Measurements from ENCODE around the gene DKC1. TPM values are rescaled to one million over a fixed set of nuclear protein-coding genes. Genes with fewer than 3 reads are reported as not detected.
A peak's percentile ranks its signal among the peaks of the same experiment; 100 is the strongest.

The DKC1 gene
- total and polyA plus RNA-seq, 4 donors, result 15.1 to 31.9 (median 27.5) TPM

- WGBS, 2 donors, result 74 to 86% methylated on average over 7 of the region's 7 CpGs
- no peaks in the 10 kb centered on the region for H3K27me3 ChIP-seq (ENCODE audit: control insufficient read depth in 1 of 2, insufficient read depth in 2 of 2, low read length in 1 of 2)
- H3K27ac ChIP-seq (ENCODE audit: low read depth in 1 of 2, low read length in 2 of 2), result no peak overlapping the region
- intact Hi-C loops (cut with DNase I), result no loop called here
- no peaks in the 10 kb centered on the region for H3K36me3 ChIP-seq (ENCODE audit: control insufficient read depth in 1 of 2, insufficient read depth in 2 of 2, low read length in 1 of 2)
- DNase-seq (no peak), ATAC-seq (ENCODE audit: low FRiP score) (no peak)
- H3K9me3 ChIP-seq (ENCODE audit: control insufficient read depth, low read length), result no peaks in the 10 kb centered on the region
- H3K4me3 ChIP-seq (ENCODE audit: low read length in 2 of 2), result no peak overlapping the region
- H3K4me1 ChIP-seq (ENCODE audit: control insufficient read depth in 1 of 2, insufficient read depth in 2 of 2, low read length in 2 of 2), result peaks cover 0 to 1% of the 10 kb centered on the region in 2 donors
These were observed 30.6 kb downstream of the DKC1 start for GRCh38 chrX:154793084-154793795.

- intact Hi-C loops (cut with DNase I), result no loop called here
- no peaks in the 10 kb centered on the region for H3K36me3 ChIP-seq (ENCODE audit: control insufficient read depth in 1 of 2, insufficient read depth in 2 of 2, low read length in 1 of 2)
- peaks cover 0 to 1% of the 10 kb centered on the region in 2 donors for H3K4me1 ChIP-seq (ENCODE audit: control insufficient read depth in 1 of 2, insufficient read depth in 2 of 2, low read length in 2 of 2)
- no peak overlapping the region for H3K4me3 ChIP-seq (ENCODE audit: low read length in 2 of 2)
- H3K27ac ChIP-seq (ENCODE audit: low read depth in 1 of 2, low read length in 2 of 2), result no peak overlapping the region
- H3K9me3 ChIP-seq (ENCODE audit: control insufficient read depth, low read length), result no peaks in the 10 kb centered on the region
- WGBS, 2 donors, result 79 to 90% methylated on average over 2 of the region's 2 CpGs
- ATAC-seq (ENCODE audit: low FRiP score) (no peak), DNase-seq (no peak)
- no peaks in the 10 kb centered on the region for H3K27me3 ChIP-seq (ENCODE audit: control insufficient read depth in 1 of 2, insufficient read depth in 2 of 2, low read length in 1 of 2)
These were observed 32.4 kb downstream of the DKC1 start for GRCh38 chrX:154795016-154795415.

- no peaks in the 10 kb centered on the region for H3K9me3 ChIP-seq (ENCODE audit: control insufficient read depth, low read length)
- no peak overlapping the region for H3K27ac ChIP-seq (ENCODE audit: low read depth in 1 of 2, low read length in 2 of 2)
- H3K27me3 ChIP-seq (ENCODE audit: control insufficient read depth in 1 of 2, insufficient read depth in 2 of 2, low read length in 1 of 2), result no peaks in the 10 kb centered on the region
- H3K36me3 ChIP-seq (ENCODE audit: control insufficient read depth in 1 of 2, insufficient read depth in 2 of 2, low read length in 1 of 2), result no peaks in the 10 kb centered on the region
- 63 to 69% methylated on average over 6 of the region's 6 CpGs for WGBS, 2 donors
- no peak overlapping the region for H3K4me3 ChIP-seq (ENCODE audit: low read length in 2 of 2)
- DNase-seq, result no peak
- no peaks in the 10 kb centered on the region for H3K4me1 ChIP-seq (ENCODE audit: control insufficient read depth in 1 of 2, insufficient read depth in 2 of 2, low read length in 2 of 2)
- intact Hi-C loops (cut with DNase I), result no loop called here
- ATAC-seq (ENCODE audit: low FRiP score), result no peak
These were observed 34.3 kb downstream of the DKC1 start for GRCh38 chrX:154797006-154797405.

- ATAC-seq (ENCODE audit: low FRiP score) (peak; percentile 36), DNase-seq (no peak)
- Histone ChIP-seq H3K4me3 (ENCODE audit: low read length in 2 of 2) (no peak overlapping the region), H3K9me3 (ENCODE audit: control insufficient read depth, low read length) (no peaks in the 10 kb centered on the region), H3K4me1 (ENCODE audit: control insufficient read depth in 1 of 2, insufficient read depth in 2 of 2, low read length in 2 of 2) (no peaks in the 10 kb centered on the region), H3K27ac (ENCODE audit: low read depth in 1 of 2, low read length in 2 of 2) (no peak overlapping the region), H3K27me3 (ENCODE audit: control insufficient read depth in 1 of 2, insufficient read depth in 2 of 2, low read length in 1 of 2) (no peaks in the 10 kb centered on the region), H3K36me3 (ENCODE audit: control insufficient read depth in 1 of 2, insufficient read depth in 2 of 2, low read length in 1 of 2) (no peaks in the 10 kb centered on the region)
- WGBS, 2 donors, result 67 to 78% methylated on average over 9 of the region's 9 CpGs
- intact Hi-C loops (cut with DNase I), result no loop called here
These were observed 37.1 kb downstream of the DKC1 start for GRCh38 chrX:154799556-154800348.

GRCh38 chrX:154800478-154801210 is 38.0 kb downstream of the DKC1 start:
- WGBS, 2 donors, result 81 to 86% methylated on average over 8 of the region's 8 CpGs
- intact Hi-C loops (cut with DNase I), result no loop called here
- H3K4me1 ChIP-seq (ENCODE audit: control insufficient read depth in 1 of 2, insufficient read depth in 2 of 2, low read length in 2 of 2), result no peaks in the 10 kb centered on the region
- no peak overlapping the region for H3K4me3 ChIP-seq (ENCODE audit: low read length in 2 of 2)
- no peaks in the 10 kb centered on the region for H3K9me3 ChIP-seq (ENCODE audit: control insufficient read depth, low read length)
- DNase-seq (no peak), ATAC-seq (ENCODE audit: low FRiP score) (no peak)
- no peak overlapping the region for H3K27ac ChIP-seq (ENCODE audit: low read depth in 1 of 2, low read length in 2 of 2)
- no peaks in the 10 kb centered on the region for H3K27me3 ChIP-seq (ENCODE audit: control insufficient read depth in 1 of 2, insufficient read depth in 2 of 2, low read length in 1 of 2)
- H3K36me3 ChIP-seq (ENCODE audit: control insufficient read depth in 1 of 2, insufficient read depth in 2 of 2, low read length in 1 of 2), result no peaks in the 10 kb centered on the region

- Histone ChIP-seq H3K36me3 (ENCODE audit: control insufficient read depth in 1 of 2, insufficient read depth in 2 of 2, low read length in 1 of 2) (no peaks in the 10 kb centered on the region), H3K27ac (ENCODE audit: low read depth in 1 of 2, low read length in 2 of 2) (no peak overlapping the region), H3K4me1 (ENCODE audit: control insufficient read depth in 1 of 2, insufficient read depth in 2 of 2, low read length in 2 of 2) (peaks cover 0 to 1% of the 10 kb centered on the region in 2 donors), H3K4me3 (ENCODE audit: low read length in 2 of 2) (no peak overlapping the region), H3K27me3 (ENCODE audit: control insufficient read depth in 1 of 2, insufficient read depth in 2 of 2, low read length in 1 of 2) (no peaks in the 10 kb centered on the region), H3K9me3 (ENCODE audit: control insufficient read depth, low read length) (no peaks in the 10 kb centered on the region)
- WGBS, 2 donors, result 81 to 93% methylated on average over 2 of the region's 2 CpGs
- intact Hi-C loops (cut with DNase I), result no loop called here
- DNase-seq (no peak), ATAC-seq (ENCODE audit: low FRiP score) (no peak)
These were observed 40.3 kb downstream of the DKC1 start for GRCh38 chrX:154802947-154803346.

- Histone ChIP-seq H3K4me3 (ENCODE audit: low read length in 2 of 2) (peak overlapping the region; percentile 5 to 7), H3K4me1 (ENCODE audit: control insufficient read depth in 1 of 2, insufficient read depth in 2 of 2, low read length in 2 of 2) (peaks cover 0 to 1% of the 10 kb centered on the region in 2 donors), H3K27me3 (ENCODE audit: control insufficient read depth in 1 of 2, insufficient read depth in 2 of 2, low read length in 1 of 2) (no peaks in the 10 kb centered on the region), H3K9me3 (ENCODE audit: control insufficient read depth, low read length) (no peaks in the 10 kb centered on the region), H3K36me3 (ENCODE audit: control insufficient read depth in 1 of 2, insufficient read depth in 2 of 2, low read length in 1 of 2) (no peaks in the 10 kb centered on the region), H3K27ac (ENCODE audit: low read depth in 1 of 2, low read length in 2 of 2) (no peak overlapping the region)
- intact Hi-C loops (cut with DNase I), result no loop called here
- no peak for DNase-seq
- WGBS, 2 donors, result 45 to 50% methylated on average over 7 of the region's 7 CpGs
- no peak for ATAC-seq (ENCODE audit: low FRiP score)
These were observed 41.7 kb downstream of the DKC1 start for GRCh38 chrX:154804261-154804956.

- intact Hi-C loops (cut with DNase I), result no loop called here
- Histone ChIP-seq H3K4me1 (ENCODE audit: control insufficient read depth in 1 of 2, insufficient read depth in 2 of 2, low read length in 2 of 2) (peaks cover 0 to 1% of the 10 kb centered on the region in 2 donors), H3K27me3 (ENCODE audit: control insufficient read depth in 1 of 2, insufficient read depth in 2 of 2, low read length in 1 of 2) (no peaks in the 10 kb centered on the region), H3K27ac (ENCODE audit: low read depth in 1 of 2, low read length in 2 of 2) (peak within 1 kb of the TSS in 1 of 2 donors; percentile 68), H3K4me3 (ENCODE audit: low read length in 2 of 2) (peak within 1 kb of the TSS; percentile 7 to 18), H3K9me3 (ENCODE audit: control insufficient read depth, low read length) (no peaks in the 10 kb centered on the region), H3K36me3 (ENCODE audit: control insufficient read depth in 1 of 2, insufficient read depth in 2 of 2, low read length in 1 of 2) (no peaks in the 10 kb centered on the region)
- DNase-seq (peak; percentile 81 to 89), ATAC-seq (ENCODE audit: low FRiP score) (peak; percentile 96)
- 1 to 33% methylated on average over 55 to 65 of the region's 65 CpGs for WGBS, 2 donors
These were observed 42.5 kb downstream of the DKC1 start, which contains the start of gene MPP1 for GRCh38 chrX:154804957-154805695. TSS of gene MPP1 (minus strand) at chrX:154805485. CDS start at chrX:154805373, 112 bp downstream.
